Measurements from ENCODE around the gene USP20.

Gene USP20

GRCh38 chr9:129875687-129876395, 40.6 kb downstream of the USP20 start:
- no peak for DNase-seq (ENCODE audit: low read depth)

- no peak for DNase-seq (ENCODE audit: low read depth)
These were observed 41.6 kb downstream of the USP20 start for GRCh38 chr9:129876815-129877214.

- DNase-seq (ENCODE audit: low read depth) = no peak
These were observed 43.0 kb downstream of the USP20 start for GRCh38 chr9:129878291-129878690.

- no peak for DNase-seq (ENCODE audit: low read depth)
These were observed 43.9 kb downstream of the USP20 start for GRCh38 chr9:129879103-129879699.

GRCh38 chr9:129879991-129880653, 44.9 kb downstream of the USP20 start:
- DNase-seq (ENCODE audit: low read depth) = no peak

GRCh38 chr9:129880654-129881546, 45.6 kb downstream of the USP20 start:
- no peak for DNase-seq (ENCODE audit: low read depth)

- no peak for DNase-seq (ENCODE audit: low read depth)
These were observed 46.5 kb downstream of the USP20 start for GRCh38 chr9:129881547-129882324.

GRCh38 chr9:129884220-129885017, 49.2 kb downstream of the USP20 start:
- DNase-seq (ENCODE audit: low read depth) = peak; percentile 95

- no peak for DNase-seq (ENCODE audit: low read depth)
These were observed 49.9 kb downstream of the USP20 start for GRCh38 chr9:129885018-129885669.

- DNase-seq (ENCODE audit: low read depth) = peak; percentile 91
These were observed 50.4 kb downstream of the USP20 start for GRCh38 chr9:129885670-129886106.

GRCh38 chr9:129886226-129887174, 51.2 kb downstream of the USP20 start:
- DNase-seq (ENCODE audit: low read depth) = no peak

GRCh38 chr9:129887334-129888292, 52.4 kb downstream of the USP20 start:
- no peak for DNase-seq (ENCODE audit: low read depth)

GRCh38 chr9:129888293-129889121, 53.2 kb downstream of the USP20 start:
- peak; percentile 86 for DNase-seq (ENCODE audit: low read depth)

- DNase-seq (ENCODE audit: low read depth) = no peak
These were observed 54.1 kb downstream of the USP20 start for GRCh38 chr9:129889122-129889940.

- DNase-seq (ENCODE audit: low read depth) = peak; percentile 65
These were observed 54.9 kb downstream of the USP20 start for GRCh38 chr9:129889941-129890717.
